GM12864 (cell line): Measurements from ENCODE around the gene MBOAT2.
"Not testable (repeated sequence)": the region's sequence is repeated elsewhere in the genome, so short reads cannot be mapped to it uniquely, and the experiment has no call there.

ENCODE experiments used
- DNase-seq: peaks from one replicate; pipeline ENCODE4 v3.0.0-alpha.2; 2011; ENCODE audit warnings: low read depth
- H3K4me3 ChIP-seq: 2 replicates; pipeline ENCODE4 v1.5.1; 2011; ENCODE audit warnings: mild to moderate bottlenecking, low read depth, low read length, control low read depth
- CTCF ChIP-seq: IDR thresholded peaks from 2 replicates; pipeline ENCODE4 v1.5.1; 2011; ENCODE audit warnings: low read depth, mild to moderate bottlenecking, moderate library complexity, low read length, control low read depth, inconsistent platforms; ENCODE audit errors: missing control alignments

The MBOAT2 gene

GRCh38 chr2:9003616-9004337, at the start of gene MBOAT2:
TSS of gene MBOAT2 (minus strand) at chr2:9003684. CDS start at chr2:9003614, 70 bp downstream.
- H3K4me3 ChIP-seq = peak within 1 kb of the TSS; percentile 40
- no peak for TF ChIP-seq CTCF
- no peak for DNase-seq

DNA sequence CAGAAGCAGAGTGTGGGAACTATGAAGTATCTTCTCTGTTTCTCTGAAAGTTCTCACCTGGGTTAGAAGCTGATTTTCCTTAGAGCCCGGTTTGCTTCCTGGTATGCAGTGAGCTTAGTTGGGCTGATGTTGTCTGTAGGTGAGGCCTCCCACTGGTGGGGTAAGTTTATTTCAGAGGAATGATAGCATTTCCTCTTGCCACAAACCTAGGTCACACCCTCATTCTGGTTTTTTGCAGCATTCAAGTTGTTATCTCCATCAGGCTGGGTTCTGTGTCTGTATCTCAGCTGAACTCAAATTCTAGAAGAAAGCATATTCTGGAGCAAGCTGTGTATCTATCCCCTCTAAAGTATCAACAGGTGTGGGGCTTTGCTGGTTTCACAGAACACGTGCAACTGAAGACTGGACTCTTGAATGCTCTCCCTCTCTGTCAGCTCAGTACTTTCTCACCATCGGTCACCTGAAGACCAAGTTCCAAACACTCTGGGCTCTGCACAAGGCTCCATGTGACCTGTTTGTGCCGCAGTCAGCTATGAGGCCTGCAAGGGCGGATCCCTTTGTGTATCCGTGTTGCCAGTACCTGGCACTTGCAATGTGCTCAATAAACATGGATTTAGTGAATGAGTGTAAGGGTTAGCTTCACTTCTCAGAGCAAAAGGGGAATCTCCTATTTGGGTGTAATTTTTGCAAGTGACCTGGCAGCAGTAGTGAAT, 49.5 kb upstream of the MBOAT2 start:
- H3K4me3 ChIP-seq = no peak overlapping the region
- DNase-seq = no peak
- TF ChIP-seq CTCF = no peak

DNA sequence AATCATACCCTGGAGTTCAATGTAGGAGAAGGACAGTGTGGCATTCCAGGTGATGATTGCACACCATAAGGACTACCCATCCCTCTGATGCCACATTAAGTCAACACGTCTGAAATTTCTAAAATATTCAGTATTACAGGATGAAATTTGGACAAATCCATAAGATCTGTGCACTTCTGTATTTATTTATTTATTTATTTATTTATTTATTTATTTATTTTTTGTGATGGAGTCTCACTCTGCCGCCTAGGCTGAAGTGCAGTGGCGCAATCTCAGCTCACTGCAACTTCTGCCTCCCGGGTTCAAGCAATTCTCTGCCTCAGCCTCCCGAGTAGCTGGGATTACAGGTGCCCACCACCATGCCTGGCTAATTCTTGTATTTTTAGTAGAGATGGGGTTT, 48.0 kb upstream of the MBOAT2 start:
- DNase-seq, H3K4me3 ChIP-seq: not testable (repeated sequence)

DNA sequence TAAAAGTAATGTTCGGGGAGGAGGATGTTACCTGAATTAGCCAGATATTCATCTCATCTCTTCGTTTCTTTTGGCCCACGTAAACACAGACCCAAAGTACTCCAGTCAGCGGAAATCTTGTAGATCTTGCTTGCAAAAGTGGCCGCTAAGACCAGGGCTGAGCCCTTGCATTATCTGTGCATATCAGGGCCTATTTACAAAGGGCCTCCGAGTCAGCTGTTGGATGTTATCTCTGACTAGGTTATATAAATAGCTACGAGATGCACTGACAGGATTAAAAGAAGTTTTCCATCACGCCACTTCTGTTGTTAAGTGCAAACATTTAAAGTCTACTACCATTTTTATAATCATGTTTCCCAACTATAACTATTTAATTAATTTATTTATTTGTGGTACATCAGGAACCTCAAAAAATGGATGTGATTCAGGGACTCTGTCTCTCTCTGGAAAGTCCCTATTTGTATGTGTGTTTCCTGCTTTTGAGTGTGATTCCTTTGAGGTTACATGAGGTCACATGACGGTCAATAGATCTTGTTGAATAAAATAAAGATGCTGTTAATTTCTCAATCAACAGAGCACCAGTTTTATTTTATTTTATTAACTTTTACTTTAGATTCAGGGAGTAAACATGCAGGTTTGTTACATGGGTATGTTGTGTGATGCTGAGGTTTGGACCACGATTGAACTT, 46.8 kb upstream of the MBOAT2 start:
- H3K4me3 ChIP-seq = no peak overlapping the region
- DNase-seq = no peak
- TF ChIP-seq CTCF = no peak

- no peak for DNase-seq
- TF ChIP-seq CTCF = no peak
- H3K4me3 ChIP-seq = no peak overlapping the region
These were observed 42.1 kb upstream of the MBOAT2 start for GRCh38 chr2:9045595-9045994.

DNA sequence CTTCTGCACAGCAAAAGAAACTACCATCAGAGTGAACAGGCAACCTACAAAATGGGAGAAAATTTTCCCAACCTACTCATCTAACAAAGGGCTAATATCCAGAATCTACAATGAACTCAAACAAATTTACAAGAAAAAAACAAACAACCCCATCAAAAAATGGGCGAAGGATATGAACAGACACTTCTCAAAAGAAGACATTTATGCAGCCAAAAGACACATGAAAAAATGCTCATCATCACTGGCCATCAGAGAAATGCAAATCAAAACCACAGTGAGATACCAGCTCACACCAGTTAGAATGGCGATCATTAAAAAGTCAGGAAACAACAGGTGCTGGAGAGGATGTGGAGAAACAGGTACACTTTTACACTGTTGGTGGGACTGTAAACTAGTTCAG, 40.0 kb upstream of the MBOAT2 start:
- not testable (repeated sequence) for DNase-seq, H3K4me3 ChIP-seq

DNA sequence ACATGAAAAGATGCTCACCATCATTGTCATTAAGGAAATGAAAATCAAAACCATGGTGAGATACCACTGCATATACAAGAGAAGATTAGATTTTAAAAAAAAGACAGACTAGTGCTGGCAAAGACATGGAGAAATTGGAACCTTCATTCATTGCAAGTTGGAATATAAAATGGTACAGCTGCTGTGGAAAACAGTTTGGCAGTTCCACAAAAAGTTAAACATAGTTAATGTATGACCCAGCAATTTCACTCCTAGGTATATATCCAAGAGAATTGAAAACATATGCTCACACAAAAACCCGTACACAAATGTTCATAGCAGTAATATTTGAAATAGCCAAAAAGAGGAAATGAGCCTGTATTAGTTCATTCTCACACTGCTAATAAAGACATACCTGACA, 33.7 kb upstream of the MBOAT2 start:
- DNase-seq = no peak
- TF ChIP-seq CTCF = no peak
- H3K4me3 ChIP-seq = no peak overlapping the region
